Measurements from ENCODE around the gene GALP. TPM values are rescaled to one million over a fixed set of nuclear protein-coding genes. Genes with fewer than 3 reads are reported as not detected.
"Not testable (repeated sequence)": the region's sequence is repeated elsewhere in the genome, so short reads cannot be mapped to it uniquely, and the experiment has no call there.

GALP gene
- total RNA-seq, 1 donor from 2014 or later: not detected

DNA sequence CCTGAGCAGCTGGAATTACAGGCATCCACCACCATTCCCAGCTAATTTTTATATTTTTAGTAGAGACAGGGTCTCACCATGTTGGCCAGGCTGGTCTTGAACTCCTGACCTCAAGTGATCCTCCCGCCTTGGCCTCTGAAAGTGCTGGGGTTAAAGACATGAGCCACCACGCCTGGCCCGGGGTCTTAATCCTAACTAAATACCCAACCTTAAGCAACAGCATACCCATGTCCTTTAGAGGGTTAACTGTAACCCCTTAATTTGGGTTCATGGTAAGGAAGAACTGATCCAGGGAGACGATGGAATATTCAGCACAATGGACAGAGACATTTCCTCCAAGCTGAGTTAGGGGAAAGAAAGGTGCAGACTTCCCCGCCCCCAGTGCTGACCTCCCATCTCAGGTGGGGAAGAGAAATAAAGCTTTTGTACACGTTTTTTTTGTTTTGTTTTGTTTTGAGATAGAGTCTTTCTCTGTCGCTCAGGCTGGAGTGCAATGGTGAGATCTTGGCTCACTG, 8.7 kb upstream of the GALP start:
- H3K27me3 Mint-ChIP-seq (ENCODE audit: unreplicated experiment): peaks cover 2% of the 10 kb centered on the region
- no peak for TF ChIP-seq CTCF (IDR thresholded peaks at IDR 0.05; ENCODE audit: partially characterized antibody, unreplicated experiment)
- H3K27ac Mint-ChIP-seq (ENCODE audit: unreplicated experiment): no peak overlapping the region
- H3K4me1 Mint-ChIP-seq (ENCODE audit: low read depth, unreplicated experiment): no peaks in the 10 kb centered on the region
- peaks cover 6% of the 10 kb centered on the region for H3K9me3 Mint-ChIP-seq (ENCODE audit: unreplicated experiment)
- no peak for DNase-seq
- H3K36me3 Mint-ChIP-seq (ENCODE audit: unreplicated experiment): no peaks in the 10 kb centered on the region
- H3K4me3 Mint-ChIP-seq (ENCODE audit: unreplicated experiment): no peak overlapping the region

DNA sequence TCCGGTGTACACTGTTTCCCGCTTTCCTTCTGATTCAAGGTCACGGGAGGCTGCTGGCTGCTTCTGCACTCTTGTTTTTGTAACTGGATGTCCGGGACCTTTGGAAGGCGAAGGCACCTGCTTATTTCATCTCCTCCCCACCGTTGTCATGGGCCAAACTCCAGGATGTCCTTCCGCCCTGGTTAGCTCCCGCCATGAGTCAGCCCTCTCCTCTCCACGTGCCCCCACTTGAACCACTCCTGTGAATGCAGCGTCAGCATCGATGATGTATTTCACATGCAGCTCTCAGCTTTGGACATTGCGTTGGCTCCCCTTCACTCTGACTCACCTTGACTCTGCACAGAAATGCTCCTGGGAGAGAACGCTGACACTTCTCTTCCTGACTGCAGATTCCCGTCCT, 5.5 kb upstream of the GALP start:
- Mint-ChIP-seq H3K27me3 (ENCODE audit: unreplicated experiment) (peaks cover 5% of the 10 kb centered on the region), H3K4me3 (ENCODE audit: unreplicated experiment) (no peak overlapping the region), H3K9me3 (ENCODE audit: unreplicated experiment) (peaks cover 4% of the 10 kb centered on the region), H3K4me1 (ENCODE audit: low read depth, unreplicated experiment) (no peaks in the 10 kb centered on the region), H3K27ac (ENCODE audit: unreplicated experiment) (no peak overlapping the region), H3K36me3 (ENCODE audit: unreplicated experiment) (no peaks in the 10 kb centered on the region)
- TF ChIP-seq CTCF (IDR thresholded peaks at IDR 0.05; ENCODE audit: partially characterized antibody, unreplicated experiment): no peak
- DNase-seq: no peak

- TF ChIP-seq CTCF (IDR thresholded peaks at IDR 0.05; ENCODE audit: partially characterized antibody, unreplicated experiment): no peak
- no peak for DNase-seq
- Mint-ChIP-seq H3K4me1 (ENCODE audit: low read depth, unreplicated experiment) (no peaks in the 10 kb centered on the region), H3K27ac (ENCODE audit: unreplicated experiment) (no peak overlapping the region), H3K4me3 (ENCODE audit: unreplicated experiment) (no peak overlapping the region), H3K9me3 (ENCODE audit: unreplicated experiment) (peaks cover 8% of the 10 kb centered on the region), H3K36me3 (ENCODE audit: unreplicated experiment) (no peaks in the 10 kb centered on the region), H3K27me3 (ENCODE audit: unreplicated experiment) (peaks cover 7% of the 10 kb centered on the region)
Measured at GRCh38 chr19:56174086-56174485, 1.7 kb upstream of the GALP start.

- no peak for TF ChIP-seq CTCF (IDR thresholded peaks at IDR 0.05; ENCODE audit: partially characterized antibody, unreplicated experiment)
- H3K36me3 Mint-ChIP-seq (ENCODE audit: unreplicated experiment): no peaks in the 10 kb centered on the region
- peaks cover 8% of the 10 kb centered on the region for H3K9me3 Mint-ChIP-seq (ENCODE audit: unreplicated experiment)
- no peak overlapping the region for H3K4me3 Mint-ChIP-seq (ENCODE audit: unreplicated experiment)
- H3K27ac Mint-ChIP-seq (ENCODE audit: unreplicated experiment): no peak overlapping the region
- DNase-seq: no peak
- no peaks in the 10 kb centered on the region for H3K4me1 Mint-ChIP-seq (ENCODE audit: low read depth, unreplicated experiment)
- peaks cover 7% of the 10 kb centered on the region for H3K27me3 Mint-ChIP-seq (ENCODE audit: unreplicated experiment)
Measured at GRCh38 chr19:56174550-56174949, 1.3 kb upstream of the GALP start.

- not testable (repeated sequence) for H3K36me3 Mint-ChIP-seq (ENCODE audit: unreplicated experiment); H3K9me3 Mint-ChIP-seq (ENCODE audit: unreplicated experiment); H3K4me1 Mint-ChIP-seq (ENCODE audit: low read depth, unreplicated experiment); H3K27ac Mint-ChIP-seq (ENCODE audit: unreplicated experiment); H3K27me3 Mint-ChIP-seq (ENCODE audit: unreplicated experiment); DNase-seq; H3K4me3 Mint-ChIP-seq (ENCODE audit: unreplicated experiment)
Measured at GRCh38 chr19:56176310-56176709, 502 bp downstream of the GALP start.

All from glutamatergic neuron (in vitro differentiated cells).